Fibroblast of the conjunctiva (primary cell): Measurements from ENCODE around the gene STAG2.

Source experiments
- DNase-seq: peaks from one replicate; pipeline ENCODE4 v3.0.0-alpha.2; 2010; ENCODE audit warnings: low read depth

The STAG2 gene

DNA sequence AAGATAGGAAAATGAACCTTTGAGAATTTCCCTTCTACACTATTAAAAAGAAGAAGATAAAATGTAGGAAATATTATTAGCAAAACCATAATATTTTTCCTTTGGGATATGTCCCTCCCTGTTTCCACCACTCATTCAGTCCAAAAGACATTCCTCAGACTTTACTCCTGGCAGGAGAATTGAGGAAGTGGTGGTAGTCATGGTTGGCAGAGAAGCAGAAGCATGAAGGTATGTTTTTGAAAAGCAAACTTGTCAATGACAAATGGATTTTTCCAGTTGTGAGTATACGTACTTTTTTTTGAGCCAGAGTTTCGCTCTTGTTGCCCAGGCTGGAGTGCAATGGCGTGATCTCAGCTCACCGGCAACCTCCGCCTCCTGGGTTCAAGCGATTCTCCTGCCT lies 13.7 kb downstream of the STAG2 start:
- DNase-seq, result no peak

DNA sequence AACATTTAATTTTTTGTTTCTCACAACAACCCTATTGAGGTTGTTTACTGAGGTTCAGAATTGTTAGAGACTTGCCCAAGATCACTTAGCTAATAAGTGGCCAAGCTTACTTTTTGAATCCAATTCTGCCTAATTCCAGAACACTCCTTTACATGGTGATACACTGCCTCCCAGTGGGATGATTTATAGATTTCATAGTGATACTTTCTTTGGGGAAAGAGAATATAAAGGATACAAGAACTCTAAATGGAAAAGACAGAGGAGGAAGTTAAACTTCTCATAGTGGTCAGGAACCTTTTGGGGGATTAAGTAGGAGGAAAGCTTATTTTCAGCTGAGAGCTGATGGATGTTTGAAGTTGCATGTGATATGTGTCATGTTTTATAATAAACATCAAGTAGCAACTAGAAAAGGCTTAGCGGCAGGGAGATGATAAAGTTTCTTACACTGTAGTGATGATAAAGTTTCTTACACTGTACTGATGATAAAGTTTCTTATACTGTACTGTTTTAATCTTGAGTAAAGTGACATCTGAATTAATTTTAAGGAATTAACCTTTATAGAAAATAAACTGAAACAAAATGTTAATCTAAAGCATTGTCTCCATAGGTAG lies 15.3 kb downstream of the STAG2 start:
- no peak for DNase-seq

DNA sequence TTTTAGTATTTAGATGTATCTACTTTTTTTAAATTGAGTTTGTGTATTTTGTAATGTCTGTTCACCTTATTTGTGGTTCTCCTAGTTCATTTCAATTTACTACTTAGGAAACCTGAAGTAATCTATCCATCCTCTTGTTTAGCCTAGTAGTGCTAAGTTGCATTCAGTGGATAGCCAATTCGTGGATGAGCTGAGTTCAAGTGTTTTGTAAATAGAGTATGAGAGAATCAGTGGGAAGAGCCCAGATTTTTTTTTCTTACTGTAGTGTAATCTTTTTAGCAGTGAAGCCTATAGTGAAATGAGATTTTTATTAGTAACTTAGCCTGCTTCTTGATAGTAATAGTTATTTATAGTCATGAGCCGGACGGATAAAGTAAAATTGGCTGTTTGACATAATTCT lies 21.7 kb downstream of the STAG2 start:
- no peak for DNase-seq

DNA sequence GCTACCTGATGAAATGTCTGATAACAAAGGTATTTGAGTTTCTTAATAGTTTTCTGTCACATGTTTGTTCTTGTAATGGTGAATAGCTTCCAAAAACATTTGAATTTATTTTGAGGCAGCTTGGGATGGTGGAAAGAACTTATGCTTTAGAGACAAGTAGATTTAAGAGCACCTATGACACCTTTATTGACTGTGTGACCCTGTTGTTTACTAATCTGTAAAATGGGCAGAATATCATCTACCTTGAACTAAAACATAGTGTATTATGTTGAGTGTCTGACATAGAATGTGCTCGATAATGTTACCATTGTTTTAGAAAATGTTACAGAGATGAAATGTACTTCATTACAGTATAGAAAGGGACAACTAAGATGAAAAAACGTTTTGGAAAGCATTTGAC lies 24.9 kb downstream of the STAG2 start:
- DNase-seq, result no peak

DNA sequence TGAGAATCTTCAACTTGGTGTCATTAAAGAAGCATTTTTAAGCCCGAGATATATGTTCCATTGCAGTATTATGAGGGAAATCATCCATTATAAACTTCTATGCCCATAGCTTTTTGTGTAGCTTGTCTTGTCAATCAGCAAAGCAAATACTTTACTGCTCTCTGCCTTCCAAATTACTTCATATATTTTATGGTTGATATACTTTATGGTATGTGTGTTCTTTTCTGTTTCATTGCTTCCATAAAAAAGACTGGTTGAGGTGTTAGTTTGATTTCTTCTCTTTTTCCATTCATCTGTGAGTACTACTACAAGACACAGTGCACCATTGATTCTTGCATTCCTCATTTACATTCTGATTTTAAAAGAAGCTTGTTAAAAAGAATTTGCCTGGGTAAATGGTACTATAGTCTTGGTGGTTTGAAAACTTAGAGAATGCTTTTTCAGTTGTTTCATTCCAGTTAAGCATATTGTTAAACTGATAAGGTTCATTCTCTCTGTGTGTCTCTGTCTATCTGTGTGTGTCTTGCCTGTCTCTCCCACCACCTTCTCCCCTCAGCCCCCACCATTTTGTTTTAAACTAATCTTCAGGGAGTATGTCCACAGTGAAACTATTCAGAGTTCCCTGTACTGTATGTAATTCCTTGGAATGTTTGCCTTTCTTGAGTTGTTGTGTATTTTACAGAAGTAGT lies 27.1 kb downstream of the STAG2 start:
- no peak for DNase-seq

DNA sequence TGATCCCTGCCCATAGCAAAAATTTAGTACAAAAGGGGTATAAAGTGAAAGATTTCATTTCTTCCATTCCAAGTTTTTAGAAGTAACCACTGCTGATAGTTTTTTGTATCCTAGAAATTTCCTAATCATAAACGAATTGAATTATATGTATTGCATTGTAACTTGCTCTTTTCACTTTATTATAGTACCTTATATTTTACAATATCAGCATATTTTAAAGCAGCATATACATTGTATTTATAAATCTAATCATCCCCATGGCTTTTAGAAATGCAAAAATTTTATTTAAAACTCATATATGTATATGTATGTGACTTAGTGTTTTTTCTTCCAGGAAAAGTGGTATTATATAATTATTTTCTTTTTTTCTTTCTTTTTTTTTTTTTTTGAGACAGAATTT lies 27.7 kb downstream of the STAG2 start:
- no peak for DNase-seq

DNA sequence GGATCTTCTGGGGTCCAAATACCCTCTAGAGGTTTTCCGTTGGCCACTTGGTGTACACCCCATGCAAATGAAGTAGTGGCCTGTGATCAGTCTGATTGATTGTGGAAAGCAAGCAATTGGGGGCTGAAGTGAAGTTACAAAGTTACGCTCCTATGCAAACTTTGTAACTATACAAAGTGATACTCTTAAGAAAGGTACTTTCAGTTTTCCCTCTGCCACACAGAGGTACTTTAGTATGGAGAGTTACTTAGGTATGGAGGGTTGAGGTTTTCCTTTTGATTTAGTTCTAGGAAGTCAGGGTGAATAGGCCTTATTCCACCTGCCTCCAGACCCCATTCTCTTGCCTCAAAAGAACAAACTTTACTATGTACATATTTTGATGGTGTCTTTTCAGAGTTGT lies 28.7 kb downstream of the STAG2 start:
- no peak for DNase-seq

DNA sequence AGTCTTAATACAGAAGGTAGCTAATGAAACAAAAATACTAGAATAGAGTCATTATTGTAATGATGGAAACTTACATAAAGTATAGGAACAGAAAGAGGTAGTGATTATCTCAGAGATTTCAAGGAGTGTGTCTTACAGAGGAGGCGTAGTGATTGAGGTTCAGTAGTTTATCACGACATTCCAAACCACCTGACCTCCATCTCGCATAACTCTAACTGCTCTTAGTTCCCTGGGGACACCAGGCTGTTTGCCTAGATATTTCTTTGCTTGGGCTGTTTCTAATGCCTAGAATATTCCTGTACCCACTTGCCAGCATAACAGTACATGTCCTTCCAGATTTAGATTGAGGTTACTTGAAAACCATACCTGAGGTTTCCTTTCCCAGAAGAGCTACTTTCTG lies 29.1 kb downstream of the STAG2 start:
- DNase-seq, result no peak

DNA sequence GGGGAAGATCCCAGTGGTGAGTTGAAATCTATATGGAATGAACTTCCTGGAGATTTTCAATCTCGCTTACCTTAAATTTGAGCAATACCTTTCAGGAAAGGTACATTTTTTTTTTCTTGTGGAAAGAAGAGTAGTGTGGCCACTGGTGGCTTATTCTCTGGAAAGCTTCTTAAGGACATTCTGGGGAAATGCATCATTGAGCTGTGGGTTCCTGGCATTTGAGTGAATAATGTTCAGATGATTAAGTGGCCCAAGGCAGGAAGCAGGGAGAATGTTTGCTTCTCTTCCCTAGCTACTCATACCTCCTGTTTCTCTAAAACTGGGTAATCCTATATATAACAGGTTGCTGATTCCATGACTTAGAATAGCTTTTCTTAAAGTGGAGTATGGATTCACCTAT lies 31.8 kb downstream of the STAG2 start:
- DNase-seq, result no peak

DNA sequence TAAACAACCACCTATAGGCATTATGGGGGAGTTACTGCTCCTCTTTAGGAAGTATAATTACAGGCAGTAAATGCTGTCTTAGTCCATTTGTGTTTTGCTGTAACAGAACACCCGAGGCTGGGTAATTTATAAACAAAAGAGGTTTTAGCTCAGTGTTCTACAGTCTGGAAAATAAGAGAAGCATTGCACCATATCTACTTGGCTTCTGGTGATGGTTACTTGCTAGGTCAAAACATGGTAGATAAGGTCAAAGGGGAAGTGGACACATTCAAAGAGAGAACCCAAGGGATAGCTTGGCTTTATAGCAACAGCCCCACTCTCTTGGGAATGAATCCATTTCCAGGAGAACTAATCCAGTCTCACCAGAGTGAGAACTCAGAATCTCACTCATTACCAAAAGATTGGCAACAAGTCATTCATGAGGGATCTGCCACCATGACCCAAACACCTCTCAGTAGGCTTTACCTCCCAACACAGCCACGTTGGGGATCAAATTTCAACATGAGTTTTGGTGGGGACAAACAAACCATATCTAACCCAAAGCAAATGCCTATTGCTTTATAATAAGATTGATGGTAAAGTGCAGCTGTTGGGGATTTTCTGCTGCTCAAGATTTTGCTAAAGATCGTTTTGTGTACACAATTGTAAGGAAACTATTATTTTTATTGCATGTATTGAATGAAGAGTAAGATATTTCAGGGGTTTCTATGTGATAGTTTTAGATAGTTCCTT lies 32.6 kb downstream of the STAG2 start:
- no peak for DNase-seq

DNA sequence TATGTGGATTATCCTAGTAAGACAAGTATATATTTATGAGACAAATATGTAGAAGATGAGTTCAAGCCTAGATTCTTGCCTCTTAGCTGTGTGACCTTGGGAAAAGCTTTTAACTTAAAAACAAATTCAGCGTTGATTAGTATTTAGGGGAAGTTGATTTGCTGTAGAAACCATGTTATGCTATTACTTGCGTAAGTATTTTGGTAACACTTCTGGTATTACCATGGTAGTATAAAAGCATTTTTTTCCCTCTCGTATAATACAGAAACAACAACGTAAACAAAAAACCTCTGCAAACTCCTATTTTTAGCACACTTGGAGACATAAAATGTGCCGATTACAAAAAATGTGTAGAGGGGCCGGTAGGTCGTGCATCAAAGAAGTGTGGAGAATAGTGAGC lies 33.2 kb downstream of the STAG2 start:
- no peak for DNase-seq

DNA sequence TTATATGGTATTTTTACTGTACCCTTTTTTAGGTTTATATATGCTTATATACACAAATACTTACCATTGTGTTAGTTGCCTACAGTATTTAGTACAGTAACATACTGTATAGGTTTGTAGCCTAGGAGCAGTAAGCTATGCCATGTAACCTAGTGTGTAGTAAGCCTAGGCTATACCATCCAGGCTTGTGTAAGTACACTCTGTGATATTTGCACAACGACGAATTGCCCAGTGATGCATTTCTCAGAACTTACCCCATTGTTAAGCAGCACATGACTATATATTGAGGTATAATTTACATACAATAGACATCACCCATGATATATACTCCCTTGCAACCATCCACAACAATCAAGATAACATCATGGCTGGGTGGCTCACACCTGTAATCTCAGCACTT lies 40.1 kb downstream of the STAG2 start:
- no peak for DNase-seq

DNA sequence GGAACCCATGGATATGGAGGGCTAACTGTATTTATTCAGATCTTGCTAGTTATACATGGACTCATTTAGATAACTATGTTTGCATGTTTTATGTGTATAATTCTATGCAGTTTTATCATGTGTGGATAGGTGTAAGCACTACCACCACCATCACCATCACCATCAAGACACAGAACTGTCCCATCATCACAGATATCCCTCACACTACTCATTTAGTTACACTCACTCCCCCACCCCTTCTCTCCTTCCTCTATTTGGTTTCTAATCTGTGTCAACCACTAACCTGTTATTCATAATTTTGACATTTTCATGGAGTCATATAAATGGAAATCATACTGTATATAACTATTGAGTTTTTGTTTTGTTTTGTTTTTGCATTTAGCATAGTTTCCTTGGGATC lies 43.7 kb downstream of the STAG2 start:
- no peak for DNase-seq

DNA sequence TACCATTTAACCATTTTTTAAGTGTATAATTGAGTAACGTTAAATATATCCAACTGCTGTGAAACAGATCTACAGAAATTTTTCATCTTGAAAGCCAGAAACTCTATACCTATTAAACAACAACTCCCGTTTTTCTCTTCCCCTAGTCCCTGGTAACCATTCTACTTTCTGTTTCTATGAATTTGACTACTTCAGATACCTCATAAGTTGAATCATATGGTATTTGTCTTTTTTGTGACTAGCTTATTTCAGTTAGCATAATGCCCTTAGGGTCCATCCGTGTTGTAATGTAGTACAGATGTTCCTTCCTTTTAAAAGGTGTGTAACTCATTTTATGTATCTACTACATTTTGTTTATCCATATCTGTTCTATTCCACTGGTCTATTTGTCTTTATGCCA lies 48.7 kb downstream of the STAG2 start:
- DNase-seq, result no peak

DNA sequence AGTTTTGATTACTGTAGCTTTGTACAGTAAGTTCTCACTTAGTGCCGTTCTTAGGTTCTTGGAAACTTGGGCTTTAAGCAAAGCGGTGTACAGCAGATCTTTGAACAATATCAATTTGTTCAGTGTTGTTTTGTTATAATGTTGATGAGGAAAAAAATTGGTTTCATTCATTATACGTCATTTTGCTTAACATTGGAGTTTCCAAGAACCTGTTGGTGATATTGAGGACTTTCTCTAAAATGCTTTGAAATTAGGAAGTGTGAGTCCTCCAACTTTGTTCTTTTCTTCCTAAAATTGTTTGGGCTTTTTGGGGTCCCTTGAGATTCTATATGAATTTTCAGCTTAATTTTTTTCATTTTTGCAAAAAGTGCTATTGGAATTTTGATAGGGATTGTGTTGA lies 49.1 kb downstream of the STAG2 start:
- DNase-seq, result no peak

DNA sequence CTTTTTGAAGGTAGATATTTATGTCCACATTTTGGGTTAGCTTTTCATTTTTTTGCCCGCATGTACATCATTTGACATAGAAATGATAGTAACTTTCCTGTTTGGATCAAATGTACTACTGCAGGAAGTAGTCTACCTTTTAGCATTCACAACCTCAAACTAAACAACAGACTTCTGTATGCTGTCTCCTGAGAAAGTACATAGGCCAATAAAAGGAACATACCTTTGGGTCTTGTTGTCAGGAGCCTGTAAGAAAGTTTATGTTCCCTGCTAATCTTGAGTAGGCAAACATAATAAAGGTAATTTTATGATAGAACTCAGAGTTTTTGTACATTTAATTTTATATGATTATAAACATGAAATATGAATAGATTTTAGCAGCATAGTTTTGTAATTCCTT lies 54.2 kb downstream of the STAG2 start:
- DNase-seq, result no peak

DNA sequence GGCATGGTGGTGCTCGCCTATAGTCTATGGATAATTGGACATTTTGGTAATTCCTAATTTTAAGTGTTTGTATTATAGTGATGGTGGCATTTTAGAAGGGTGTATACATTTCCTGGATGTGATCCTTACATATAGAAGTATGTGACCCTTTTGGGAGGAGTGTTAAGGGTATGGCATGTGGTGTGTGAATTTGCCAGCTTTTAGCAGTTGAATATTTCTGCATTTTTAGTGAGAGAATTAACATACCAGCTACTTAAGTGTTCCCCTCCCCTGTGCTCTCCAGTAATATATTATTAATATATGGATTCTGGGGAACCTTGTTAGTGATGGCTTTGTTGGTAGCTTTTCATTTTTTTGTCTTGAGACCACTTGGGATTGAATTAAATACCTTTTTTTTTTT lies 55.3 kb downstream of the STAG2 start:
- no peak for DNase-seq

DNA sequence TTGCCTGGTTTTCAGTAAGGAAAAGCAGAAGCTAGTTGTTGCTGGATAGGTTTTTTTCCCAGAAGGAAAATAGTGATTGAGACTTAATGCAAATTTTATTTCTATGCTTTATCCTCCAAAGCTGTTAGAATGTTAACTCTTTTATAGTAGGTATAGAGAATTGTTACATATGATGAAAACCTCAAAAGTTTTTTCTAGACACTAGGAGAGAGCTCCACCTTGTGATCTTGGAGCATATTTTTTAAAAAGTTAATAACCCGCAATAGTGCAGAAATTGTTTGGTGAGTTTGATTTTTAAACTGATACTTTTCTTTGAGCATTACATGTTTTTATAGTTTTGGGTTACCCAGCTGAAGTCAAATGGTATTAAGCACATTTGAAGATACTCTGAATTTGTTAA lies 56.5 kb downstream of the STAG2 start:
- DNase-seq, result no peak

DNA sequence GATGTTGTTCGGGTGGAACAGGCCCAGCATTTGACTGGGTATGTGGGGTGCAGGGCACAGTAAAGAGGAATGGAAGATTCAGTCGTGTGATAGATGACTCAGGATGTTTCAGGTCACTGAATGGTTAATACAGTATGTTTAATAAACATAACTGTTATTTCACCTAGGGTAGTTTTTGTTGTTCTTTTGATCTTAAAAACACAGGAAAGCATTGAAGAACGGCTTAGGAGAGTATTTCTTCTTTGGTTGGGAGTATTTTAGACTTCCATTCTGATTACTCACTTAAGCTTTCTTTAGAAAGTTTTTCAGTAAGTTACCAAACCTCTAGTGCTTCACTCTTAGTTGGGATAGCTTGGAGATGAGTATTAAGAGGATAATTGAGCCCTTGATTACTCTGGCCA lies 62.3 kb downstream of the STAG2 start:
- no peak for DNase-seq

DNA sequence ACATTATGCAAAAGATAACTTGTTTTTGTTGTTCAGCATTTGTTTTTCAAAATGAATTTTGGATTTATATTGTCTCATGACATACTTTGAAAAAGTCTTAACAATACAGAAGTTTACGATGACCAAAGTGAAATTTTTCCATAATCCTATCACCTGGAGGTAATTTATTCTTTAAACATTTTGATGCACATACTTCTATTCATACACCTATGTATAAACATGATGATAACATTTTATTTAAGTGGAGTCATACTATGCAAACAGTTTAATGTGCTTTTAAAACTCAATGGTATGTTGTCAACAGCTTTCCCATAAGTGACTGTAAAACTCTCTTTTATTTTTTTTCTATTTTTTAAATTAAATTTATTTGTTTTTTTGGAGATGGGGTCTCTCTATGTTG lies 65.0 kb downstream of the STAG2 start:
- no peak for DNase-seq

DNA sequence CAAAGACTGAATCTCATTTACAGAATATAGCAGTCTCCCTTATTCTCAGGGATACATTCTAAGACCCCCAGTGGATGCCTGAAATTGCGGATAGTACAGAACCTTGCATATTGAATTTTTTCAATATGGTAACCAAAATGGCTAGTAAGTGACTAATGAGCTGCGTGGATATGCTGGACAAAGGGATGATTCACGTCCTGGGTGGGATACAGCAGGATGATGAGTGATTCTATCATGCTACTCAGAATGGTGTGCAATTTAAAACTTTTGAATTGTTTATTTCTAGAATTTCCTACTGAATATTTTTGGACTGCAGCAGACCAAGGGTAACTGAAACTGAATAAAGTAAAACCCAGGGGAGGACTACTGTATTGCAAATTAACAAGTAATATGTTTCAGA lies 66.7 kb downstream of the STAG2 start:
- DNase-seq, result no peak

DNA sequence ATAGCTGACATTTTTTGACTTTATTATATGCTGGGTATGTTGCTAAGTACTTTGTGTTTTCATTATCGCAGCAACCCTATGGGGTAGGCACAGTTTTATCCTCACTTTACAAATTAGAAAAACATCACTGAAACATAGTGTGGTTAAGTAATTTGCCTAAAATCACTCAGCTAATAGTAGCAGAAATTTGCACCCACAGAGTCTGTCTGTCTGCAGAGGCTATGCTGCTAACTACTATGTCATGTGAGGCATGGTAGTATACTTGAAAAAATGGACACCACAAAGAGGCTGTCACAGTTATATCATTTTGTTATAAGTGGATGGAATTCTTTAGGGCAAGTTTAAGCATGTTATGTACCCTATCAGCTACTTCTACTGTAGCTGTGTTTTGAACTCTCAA lies 69.0 kb downstream of the STAG2 start:
- no peak for DNase-seq

DNA sequence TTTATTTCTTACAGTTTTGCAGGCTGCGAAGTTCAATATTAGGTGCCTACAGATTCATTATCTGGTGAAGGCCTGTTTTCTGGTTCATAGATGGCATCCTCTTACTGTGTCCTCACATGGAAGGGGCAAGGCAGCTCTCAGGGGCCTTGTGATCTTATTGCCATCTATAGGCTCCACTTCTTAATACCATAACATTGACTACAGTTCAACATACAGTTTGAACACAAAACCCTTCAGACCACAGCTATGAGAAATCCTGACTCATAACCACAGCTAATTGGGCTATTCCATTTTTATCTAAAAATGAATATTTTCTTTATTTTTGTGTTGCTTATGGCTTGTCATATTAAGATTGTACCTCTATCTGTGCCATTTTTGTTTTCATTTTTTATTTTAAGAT lies 72.3 kb downstream of the STAG2 start:
- DNase-seq, result no peak

DNA sequence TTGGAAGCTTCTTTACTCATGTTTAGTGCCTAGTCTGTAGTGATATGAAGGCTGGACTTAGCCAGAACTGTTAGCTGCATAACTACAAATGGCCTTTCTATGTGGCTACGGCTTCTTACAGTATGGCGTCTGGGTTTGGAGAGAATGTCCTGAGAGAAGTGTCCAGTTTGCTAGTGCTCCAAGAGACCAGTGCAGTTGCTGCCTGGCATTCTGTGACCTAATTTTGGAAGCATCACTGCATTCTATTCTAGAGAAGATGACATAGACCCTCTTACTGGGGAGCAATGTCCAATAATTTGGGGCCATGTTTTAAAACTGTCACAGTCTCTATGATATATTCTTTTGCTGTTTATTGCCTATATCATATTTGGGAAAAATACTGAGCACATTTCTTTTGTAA lies 74.2 kb downstream of the STAG2 start:
- no peak for DNase-seq
